Spleen (tissue), 11 donors: ENCODE measurements around the gene YOD1. TPM values are rescaled to one million over a fixed set of nuclear protein-coding genes. Genes with fewer than 3 reads are reported as not detected.

Experiments
- DNase-seq: peaks from one replicate; pipeline ENCODE4 v3.0.0-alpha.2; 2020
- H3K27ac ChIP-seq, 8 donors: fragments of 200-600 bp; sonication (generic) in 7 of 8; 1 replicate in 4 of 8; 2 replicates in 4 of 8; pipeline versions ENCODE4 v1.5.0 to v1.8.0; 2016 to 2021; ENCODE audit warnings: inconsistent platforms in 4 of 8, mild to moderate bottlenecking in 4 of 8, moderate library complexity in 1 of 8
- H3K27me3 ChIP-seq, 7 donors: fragments of 200-600 bp; sonication (generic) in 6 of 7; replicated peaks in 1 of 7; 1 replicate in 4 of 7; 2 replicates in 3 of 7; pipeline versions ENCODE4 v1.5.0 to v1.8.0; 2016 to 2021; ENCODE audit warnings: inconsistent platforms in 3 of 7, mild to moderate bottlenecking in 1 of 7
- H3K36me3 ChIP-seq, 6 donors: fragments of 200-600 bp; sonication (generic) in 5 of 6; 1 replicate in 4 of 6; 2 replicates in 2 of 6; pipeline versions ENCODE4 v1.5.0 to v1.8.0; 2016 to 2021; ENCODE audit warnings: inconsistent platforms in 2 of 6
- H3K4me1 ChIP-seq, 6 donors: fragments of 200-600 bp; sonication (generic) in 5 of 6; 1 replicate in 3 of 6; 2 replicates in 3 of 6; pipeline versions ENCODE4 v1.5.0 to v1.8.0; 2016 to 2021; ENCODE audit warnings: inconsistent platforms in 3 of 6
- H3K4me3 ChIP-seq, 8 donors: fragments of 200-600 bp; sonication (generic) in 7 of 8; 1 replicate in 4 of 8; 2 replicates in 4 of 8; pipeline versions ENCODE4 v1.5.0 to v1.8.0; 2016 to 2021; ENCODE audit warnings: inconsistent platforms in 4 of 8, mild to moderate bottlenecking in 4 of 8, moderate library complexity in 2 of 8
- H3K9me3 ChIP-seq, 8 donors: fragments of 200-600 bp; sonication (generic) in 7 of 8; 1 replicate in 4 of 8; 2 replicates in 4 of 8; pipeline versions ENCODE4 v1.5.0 to v1.8.0; 2016 to 2021; ENCODE audit warnings: inconsistent platforms in 4 of 8
- POLR2A ChIP-seq, 3 donors: fragments of 450-650 bp; IDR thresholded peaks; one replicate each; pipeline ENCODE4 v1.5.1; 2017; ENCODE audit warnings: antibody characterized with exemption in 3 of 3, mild to moderate bottlenecking in 1 of 3
- POLR2AphosphoS5 ChIP-seq, 3 donors: sonication (generic); formaldehyde crosslinking; IDR thresholded peaks; one replicate each; pipeline ENCODE4 v1.5.1; 2017; ENCODE audit warnings: antibody characterized with exemption in 3 of 3
- WGBS, 5 donors: extraction: QIAGEN DNeasy Blood & Tissue Kit in 3 of 5; methylation state at CpG; one replicate each; pipeline versions ENCODE4 v1.1.5 to v1.1.7; 2013 to 2018; 5-methylcytosine and 5-hydroxymethylcytosine counted together
- intact Hi-C: fragments of 100-400 bp; cut with DNase I; formaldehyde crosslinking; loops from one replicate; pipeline ENCODE4 v1.15.0; 2023; ENCODE audit warnings: low total_unique reads
- polyA plus RNA-seq, 3 donors: library from polyadenylated mRNA; stranded (reverse); fragments of 200-250 nt; gene quantifications; one replicate each; pipeline ENCODE4 v1.2.1, GENCODE V29; 2013
- total RNA-seq, 7 donors: library from RNA; depleted of rRNA in 3 of 7; stranded (reverse); fragments of >200 nt in 3 of 7; fragmentation: NEBNext Ultra II Directional in 4 of 7; extraction: Animal tissue kit (Norgen Biotek cat#: 25700) in 4 of 7; gene quantifications; one replicate each; pipeline versions ENCODE4 v1.1.0 to v1.2.1, GENCODE V29; 2016 to 2021
- TF ChIP-seq, protein P1 (sequence below), 11 experiments: fragments of 200-600 bp in 7 of 11; fragments of 450-650 bp in 4 of 11; sonication (generic) in 4 of 11; IDR thresholded peaks in 8 of 11; conservative IDR thresholded peaks in 3 of 11; 1 replicate in 7 of 11; 2 replicates in 4 of 11; pipeline versions ENCODE4 v1.4.0 to v1.8.0; 2016 to 2021; ENCODE audit warnings: antibody characterized with exemption in 11 of 11, inconsistent platforms in 4 of 11, mild to moderate bottlenecking in 1 of 11
- donor health status: healthy with polysubstance abuse.
- donor health status: DM: no; HTN: no; CAD: no; lungs with moderate emphysema.
- donor health status: DM: no; HTN: no; CAD: no.
- donor health status: Bipolar disorder and iron deficiency.
- donor health status: healthy.
- donor health status: DM: no; HTN: no; CAD: no.
- donor health status: DM: yes; HTN: yes; CAD: no.

YOD1 gene
- total and polyA plus RNA-seq, 10 donors, result 2.8 to 23.2 (median 11.8) TPM

DNA sequence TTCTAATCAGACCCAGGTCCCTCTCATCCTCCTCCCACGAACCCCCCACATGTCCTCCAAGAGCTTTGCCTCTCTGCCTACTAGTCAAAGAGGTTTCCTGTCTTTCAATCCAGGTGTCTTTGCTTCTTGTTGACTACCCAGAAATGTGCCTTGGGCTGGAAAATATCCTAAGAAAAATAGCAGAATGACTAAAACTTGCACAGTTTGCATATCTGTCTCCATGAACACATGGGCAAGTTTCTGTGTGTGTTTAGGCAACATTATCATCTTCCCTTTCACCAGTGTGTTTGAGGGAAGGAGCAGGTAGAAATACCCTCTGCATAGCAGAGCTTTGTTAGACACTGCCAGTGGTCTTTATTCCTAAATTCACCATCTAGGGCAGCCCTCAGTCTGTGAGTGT lies 20.0 kb downstream of the YOD1 start:
- WGBS, 5 donors, result 50 to 76% (median 57%) methylated on average over 1 of the region's 1 CpG
- no peak overlapping the region for H3K27ac ChIP-seq
- no peak overlapping the region for H3K4me3 ChIP-seq
- intact Hi-C loops, result no loop called here
- H3K9me3 ChIP-seq, result no peaks in the 10 kb centered on the region
- peaks cover 0 to 17% (median 0%) of the 10 kb centered on the region in 7 donors for H3K27me3 ChIP-seq
- no peak for TF ChIP-seq POLR2A (IDR thresholded peaks at IDR 0.05)
- TF ChIP-seq, protein P1, sequence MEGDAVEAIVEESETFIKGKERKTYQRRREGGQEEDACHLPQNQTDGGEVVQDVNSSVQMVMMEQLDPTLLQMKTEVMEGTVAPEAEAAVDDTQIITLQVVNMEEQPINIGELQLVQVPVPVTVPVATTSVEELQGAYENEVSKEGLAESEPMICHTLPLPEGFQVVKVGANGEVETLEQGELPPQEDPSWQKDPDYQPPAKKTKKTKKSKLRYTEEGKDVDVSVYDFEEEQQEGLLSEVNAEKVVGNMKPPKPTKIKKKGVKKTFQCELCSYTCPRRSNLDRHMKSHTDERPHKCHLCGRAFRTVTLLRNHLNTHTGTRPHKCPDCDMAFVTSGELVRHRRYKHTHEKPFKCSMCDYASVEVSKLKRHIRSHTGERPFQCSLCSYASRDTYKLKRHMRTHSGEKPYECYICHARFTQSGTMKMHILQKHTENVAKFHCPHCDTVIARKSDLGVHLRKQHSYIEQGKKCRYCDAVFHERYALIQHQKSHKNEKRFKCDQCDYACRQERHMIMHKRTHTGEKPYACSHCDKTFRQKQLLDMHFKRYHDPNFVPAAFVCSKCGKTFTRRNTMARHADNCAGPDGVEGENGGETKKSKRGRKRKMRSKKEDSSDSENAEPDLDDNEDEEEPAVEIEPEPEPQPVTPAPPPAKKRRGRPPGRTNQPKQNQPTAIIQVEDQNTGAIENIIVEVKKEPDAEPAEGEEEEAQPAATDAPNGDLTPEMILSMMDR (IDR thresholded peaks at IDR 0.05 in 8 of 11, conservative IDR thresholded peaks at IDR 0.05 in 3 of 11), result no peak
- no peak for TF ChIP-seq POLR2AphosphoS5 (IDR thresholded peaks at IDR 0.05)
- H3K4me1 ChIP-seq, result peaks cover 0 to 10% (median 3%) of the 10 kb centered on the region in 6 donors
- no peaks in the 10 kb centered on the region for H3K36me3 ChIP-seq
- DNase-seq, result no peak

DNA sequence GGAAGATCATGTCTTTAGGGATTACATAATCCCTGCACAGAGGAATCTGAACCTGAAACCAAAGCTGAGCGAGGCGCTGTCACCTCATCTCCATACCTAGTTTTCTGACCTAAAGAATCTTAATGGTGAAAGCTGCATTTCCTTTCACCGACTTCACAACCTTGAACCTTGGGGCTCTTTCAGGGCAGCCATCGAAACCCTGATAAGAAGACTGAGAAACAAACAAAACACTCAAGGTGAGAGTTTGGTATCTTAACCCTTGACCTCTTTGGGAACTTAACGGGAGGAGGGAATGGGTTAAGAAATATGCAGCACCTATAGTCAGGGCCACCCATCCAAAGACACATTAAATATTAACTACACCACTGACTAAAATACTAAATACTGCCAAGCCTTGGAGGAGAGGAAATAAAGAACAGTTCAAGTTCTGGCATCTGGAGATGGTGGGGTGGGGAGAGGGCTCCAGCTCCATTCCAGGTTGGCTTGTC lies 20.4 kb downstream of the YOD1 start:
- H3K9me3 ChIP-seq, result no peaks in the 10 kb centered on the region
- H3K27ac ChIP-seq, result no peak overlapping the region
- peaks cover under 1 to 14% (median 8%) of the 10 kb centered on the region in 6 donors for H3K4me1 ChIP-seq
- WGBS, 5 donors, result 75 to 88% (median 79%) methylated on average over 5 of the region's 5 CpGs
- H3K27me3 ChIP-seq, result peaks cover 0 to 17% (median 0%) of the 10 kb centered on the region in 7 donors
- no peak overlapping the region for H3K4me3 ChIP-seq
- DNase-seq, result no peak
- no peak for TF ChIP-seq POLR2A (IDR thresholded peaks at IDR 0.05)
- no peaks in the 10 kb centered on the region for H3K36me3 ChIP-seq
- intact Hi-C loops, result no loop called here

DNA sequence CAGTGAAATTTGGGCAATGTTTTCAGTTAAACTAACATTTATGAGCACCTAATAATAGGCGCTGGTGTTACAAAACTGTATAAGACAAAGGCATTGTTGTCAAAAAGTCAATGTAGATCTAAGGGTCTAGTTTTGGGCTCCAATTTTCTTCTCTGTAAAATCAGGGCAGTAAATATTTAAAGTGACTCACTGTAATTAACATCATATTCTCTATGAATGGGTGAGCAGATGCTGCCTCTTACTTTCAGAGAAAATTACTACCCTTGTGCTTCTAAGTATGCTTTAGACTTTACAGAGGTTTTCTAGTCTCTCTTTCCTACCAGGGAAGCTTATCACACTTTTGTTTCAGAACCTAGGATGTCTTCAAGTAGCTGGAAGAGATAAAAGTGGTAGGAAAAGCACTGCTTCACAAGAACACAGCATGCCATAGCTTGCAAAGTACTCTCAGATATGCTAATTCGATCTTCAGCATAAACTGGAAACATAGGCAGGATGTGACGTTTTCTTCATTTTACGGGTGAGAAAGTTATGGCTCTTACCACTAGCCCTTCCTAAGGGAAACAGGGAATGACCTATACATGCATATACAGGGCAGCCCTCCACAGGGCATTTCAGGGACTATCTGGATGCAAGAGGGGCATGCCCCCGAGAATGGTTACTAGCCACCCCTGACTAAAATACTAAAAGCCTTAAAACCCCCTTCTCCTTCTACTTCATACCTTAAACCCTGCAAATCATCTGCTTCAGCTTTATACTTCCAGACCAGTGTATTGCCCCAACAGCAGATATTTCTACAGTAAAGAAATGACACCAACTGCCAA lies 21.1 kb downstream of the YOD1 start:
- Histone ChIP-seq H3K4me1 (peaks cover 6 to 19% (median 14%) of the 10 kb centered on the region in 6 donors), H3K27me3 (peaks cover 0 to 17% (median 0%) of the 10 kb centered on the region in 7 donors), H3K9me3 (no peaks in the 10 kb centered on the region), H3K27ac (no peak overlapping the region), H3K4me3 (no peak overlapping the region), H3K36me3 (no peaks in the 10 kb centered on the region)
- intact Hi-C loops, result no loop called here
- DNase-seq, result no peak
- TF ChIP-seq POLR2AphosphoS5 (IDR thresholded peaks at IDR 0.05), result no peak
- WGBS, 5 donors, result 76 to 86% (median 83%) methylated on average over 5 of the region's 5 CpGs

DNA sequence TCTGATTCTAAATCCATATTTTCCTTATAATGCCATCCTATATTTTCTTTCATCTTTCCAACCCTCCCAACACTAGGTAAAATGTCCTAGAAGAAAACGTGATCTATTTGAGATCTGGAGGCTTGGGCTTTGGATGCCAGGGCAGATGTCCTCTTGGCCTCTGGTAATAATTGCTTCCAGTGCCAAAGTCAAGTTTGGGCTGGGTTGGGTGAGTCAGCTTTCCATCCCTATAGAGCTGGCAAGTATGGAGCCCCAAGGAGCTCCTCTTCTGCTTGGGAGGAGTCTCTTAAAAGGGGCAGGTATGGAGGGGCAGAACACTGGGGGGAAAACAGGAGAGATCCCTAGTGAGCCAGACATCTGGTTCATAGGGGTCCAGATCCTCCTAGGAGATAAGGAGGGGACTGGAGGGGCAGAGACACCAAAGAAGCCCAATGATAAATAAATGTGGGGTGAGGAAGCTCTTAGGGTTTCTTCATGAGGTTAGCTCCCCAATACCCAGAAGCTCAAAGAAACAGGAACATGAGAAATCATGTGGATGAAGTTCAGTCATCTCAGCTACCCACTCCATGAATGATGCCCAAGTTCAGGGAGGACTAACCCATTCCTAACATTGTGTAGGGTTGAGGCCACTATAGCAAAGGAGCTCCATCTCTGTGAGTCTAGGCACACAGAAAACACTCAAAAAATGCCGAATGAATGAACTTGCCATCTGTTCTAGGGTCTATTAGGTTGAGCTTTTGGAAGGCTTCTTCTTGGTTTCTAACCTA lies 21.9 kb downstream of the YOD1 start:
- Histone ChIP-seq H3K36me3 (no peaks in the 10 kb centered on the region), H3K4me3 (no peak overlapping the region), H3K4me1 (peaks cover 6 to 27% (median 18%) of the 10 kb centered on the region in 6 donors), H3K27me3 (peaks cover 0 to 17% (median 0%) of the 10 kb centered on the region in 7 donors), H3K27ac (no peak overlapping the region), H3K9me3 (no peaks in the 10 kb centered on the region)
- 80 to 92% (median 90%) methylated on average over 2 of the region's 2 CpGs for WGBS, 5 donors
- DNase-seq, result no peak
- TF ChIP-seq POLR2AphosphoS5 (IDR thresholded peaks at IDR 0.05) (no peak), POLR2A (IDR thresholded peaks at IDR 0.05) (no peak)
- TF ChIP-seq, protein P1 (IDR thresholded peaks at IDR 0.05 in 8 of 11, conservative IDR thresholded peaks at IDR 0.05 in 3 of 11), result no peak
- intact Hi-C loops, result no loop called here

DNA sequence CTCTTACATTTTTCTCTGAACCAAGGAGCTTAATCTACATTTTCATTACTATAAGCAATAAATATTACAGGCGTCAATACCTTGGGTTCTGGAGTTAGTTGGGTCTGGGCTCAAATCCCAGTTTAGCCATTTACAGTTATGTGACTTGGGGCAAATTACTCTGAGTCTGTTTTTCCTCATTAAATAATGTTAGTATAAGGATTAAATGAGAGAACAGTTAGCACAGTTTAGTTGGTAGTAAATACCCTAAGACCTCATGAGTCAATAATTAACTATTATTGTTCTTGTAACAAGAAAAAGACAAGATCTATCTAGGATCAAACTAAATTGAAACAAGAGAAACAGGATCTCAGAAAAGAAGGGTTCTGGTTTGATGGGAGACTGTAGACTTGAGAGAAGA lies 23.1 kb downstream of the YOD1 start:
- peaks cover 6 to 39% (median 16%) of the 10 kb centered on the region in 6 donors for H3K4me1 ChIP-seq
- peaks cover 0 to 17% (median 0%) of the 10 kb centered on the region in 7 donors for H3K27me3 ChIP-seq
- H3K36me3 ChIP-seq, result no peaks in the 10 kb centered on the region
- no peaks in the 10 kb centered on the region for H3K9me3 ChIP-seq
- intact Hi-C loops, result no loop called here
- no peak for DNase-seq
- no peak for TF ChIP-seq POLR2A (IDR thresholded peaks at IDR 0.05)
- TF ChIP-seq, protein P1 (IDR thresholded peaks at IDR 0.05 in 8 of 11, conservative IDR thresholded peaks at IDR 0.05 in 3 of 11), result no peak
- TF ChIP-seq POLR2AphosphoS5 (IDR thresholded peaks at IDR 0.05), result no peak
- H3K4me3 ChIP-seq, result no peak overlapping the region
- WGBS, 5 donors, result 79 to 100% (median 91%) methylated on average over 1 of the region's 1 CpG
- H3K27ac ChIP-seq, result no peak overlapping the region
